ENCODE measurements around the gene IFITM10.

IFITM10 gene

GRCh38 chr11:1759151-1759850 is 8.9 kb upstream of the IFITM10 start:
- DNase-seq (ENCODE audit: low read depth, low spot score) = no peak
- in situ Hi-C loops (cut with HindIII; ENCODE audit: low sequenced_read_pairs) = no loop called here
- H3K4me3 ChIP-seq (ENCODE audit: low read depth, low read length) = no peak overlapping the region
- TF ChIP-seq, protein P1, sequence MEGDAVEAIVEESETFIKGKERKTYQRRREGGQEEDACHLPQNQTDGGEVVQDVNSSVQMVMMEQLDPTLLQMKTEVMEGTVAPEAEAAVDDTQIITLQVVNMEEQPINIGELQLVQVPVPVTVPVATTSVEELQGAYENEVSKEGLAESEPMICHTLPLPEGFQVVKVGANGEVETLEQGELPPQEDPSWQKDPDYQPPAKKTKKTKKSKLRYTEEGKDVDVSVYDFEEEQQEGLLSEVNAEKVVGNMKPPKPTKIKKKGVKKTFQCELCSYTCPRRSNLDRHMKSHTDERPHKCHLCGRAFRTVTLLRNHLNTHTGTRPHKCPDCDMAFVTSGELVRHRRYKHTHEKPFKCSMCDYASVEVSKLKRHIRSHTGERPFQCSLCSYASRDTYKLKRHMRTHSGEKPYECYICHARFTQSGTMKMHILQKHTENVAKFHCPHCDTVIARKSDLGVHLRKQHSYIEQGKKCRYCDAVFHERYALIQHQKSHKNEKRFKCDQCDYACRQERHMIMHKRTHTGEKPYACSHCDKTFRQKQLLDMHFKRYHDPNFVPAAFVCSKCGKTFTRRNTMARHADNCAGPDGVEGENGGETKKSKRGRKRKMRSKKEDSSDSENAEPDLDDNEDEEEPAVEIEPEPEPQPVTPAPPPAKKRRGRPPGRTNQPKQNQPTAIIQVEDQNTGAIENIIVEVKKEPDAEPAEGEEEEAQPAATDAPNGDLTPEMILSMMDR (IDR thresholded peaks at IDR 0.05; ENCODE audit: low read depth, low read length) = no peak

DNA sequence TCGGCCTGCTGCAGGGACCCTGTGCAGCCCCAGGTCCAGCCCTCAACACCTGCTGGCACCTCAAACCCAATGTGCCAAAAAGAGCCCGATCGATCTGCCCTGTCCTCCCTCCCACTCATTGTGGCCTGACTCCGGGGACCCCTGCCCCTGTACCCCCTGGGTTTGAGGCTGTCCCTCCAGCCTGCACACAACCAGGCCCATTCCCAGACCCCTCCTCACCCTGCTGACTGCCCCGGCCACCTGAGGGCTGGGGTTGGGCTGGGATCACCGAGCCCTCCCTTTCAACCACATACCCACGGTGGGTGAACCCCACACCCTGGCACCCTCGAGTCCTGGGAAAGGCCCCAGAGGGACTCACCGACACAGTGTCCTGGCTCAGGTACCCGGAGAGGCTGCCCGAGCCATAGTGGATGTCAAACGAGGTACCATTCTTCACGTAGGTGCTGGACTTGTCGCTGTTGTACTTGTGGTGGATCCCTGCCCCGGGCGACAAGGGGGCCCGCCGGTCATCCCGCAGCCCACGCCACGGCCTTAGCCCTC is 8.3 kb upstream of the IFITM10 start:
- no peak for DNase-seq (ENCODE audit: low read depth, low spot score)
- H3K4me3 ChIP-seq (ENCODE audit: low read depth, low read length) = no peak overlapping the region
- in situ Hi-C loops (cut with HindIII; ENCODE audit: low sequenced_read_pairs) = no loop called here
- TF ChIP-seq, protein P1 (IDR thresholded peaks at IDR 0.05; ENCODE audit: low read depth, low read length) = no peak

- TF ChIP-seq, protein P1 (IDR thresholded peaks at IDR 0.05; ENCODE audit: low read depth, low read length) = no peak
- DNase-seq (ENCODE audit: low read depth, low spot score) = no peak
- H3K4me3 ChIP-seq (ENCODE audit: low read depth, low read length) = no peak overlapping the region
- in situ Hi-C loops (cut with HindIII; ENCODE audit: low sequenced_read_pairs) = no loop called here
These were observed 7.6 kb upstream of the IFITM10 start for GRCh38 chr11:1757861-1758610.

- H3K4me3 ChIP-seq (ENCODE audit: low read depth, low read length) = no peak overlapping the region
- in situ Hi-C loops (cut with HindIII; ENCODE audit: low sequenced_read_pairs) = no loop called here
- TF ChIP-seq, protein P1 (IDR thresholded peaks at IDR 0.05; ENCODE audit: low read depth, low read length) = no peak
- DNase-seq (ENCODE audit: low read depth, low spot score) = no peak
These were observed 6.7 kb upstream of the IFITM10 start for GRCh38 chr11:1756791-1757771.

GRCh38 chr11:1755692-1756561 is 5.5 kb upstream of the IFITM10 start:
- H3K4me3 ChIP-seq (ENCODE audit: low read depth, low read length) = no peak overlapping the region
- no peak for DNase-seq (ENCODE audit: low read depth, low spot score)
- TF ChIP-seq, protein P1 (IDR thresholded peaks at IDR 0.05; ENCODE audit: low read depth, low read length) = no peak
- in situ Hi-C loops (cut with HindIII; ENCODE audit: low sequenced_read_pairs) = no loop called here
